Measurements from ENCODE around the gene CHD1L.
A peak's percentile ranks its signal among the peaks of the same experiment; 100 is the strongest.

The CHD1L gene

GRCh38 chr1:147264158-147264768 is 21.8 kb downstream of the CHD1L start:
- TF ChIP-seq, protein P1, sequence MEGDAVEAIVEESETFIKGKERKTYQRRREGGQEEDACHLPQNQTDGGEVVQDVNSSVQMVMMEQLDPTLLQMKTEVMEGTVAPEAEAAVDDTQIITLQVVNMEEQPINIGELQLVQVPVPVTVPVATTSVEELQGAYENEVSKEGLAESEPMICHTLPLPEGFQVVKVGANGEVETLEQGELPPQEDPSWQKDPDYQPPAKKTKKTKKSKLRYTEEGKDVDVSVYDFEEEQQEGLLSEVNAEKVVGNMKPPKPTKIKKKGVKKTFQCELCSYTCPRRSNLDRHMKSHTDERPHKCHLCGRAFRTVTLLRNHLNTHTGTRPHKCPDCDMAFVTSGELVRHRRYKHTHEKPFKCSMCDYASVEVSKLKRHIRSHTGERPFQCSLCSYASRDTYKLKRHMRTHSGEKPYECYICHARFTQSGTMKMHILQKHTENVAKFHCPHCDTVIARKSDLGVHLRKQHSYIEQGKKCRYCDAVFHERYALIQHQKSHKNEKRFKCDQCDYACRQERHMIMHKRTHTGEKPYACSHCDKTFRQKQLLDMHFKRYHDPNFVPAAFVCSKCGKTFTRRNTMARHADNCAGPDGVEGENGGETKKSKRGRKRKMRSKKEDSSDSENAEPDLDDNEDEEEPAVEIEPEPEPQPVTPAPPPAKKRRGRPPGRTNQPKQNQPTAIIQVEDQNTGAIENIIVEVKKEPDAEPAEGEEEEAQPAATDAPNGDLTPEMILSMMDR (conservative IDR thresholded peaks at IDR 0.05; ENCODE audit: low read depth) = no peak
- CTCF ChIA-PET = no interaction called here
- DNase-seq (ENCODE audit: low spot score) = peak; percentile 34
- POLR2A ChIA-PET (ENCODE audit: low non-redundant PET) = no interaction called here
- H3K27ac ChIP-seq = no peak overlapping the region

- H3K27ac ChIP-seq = no peak overlapping the region
- TF ChIP-seq, protein P1 (conservative IDR thresholded peaks at IDR 0.05; ENCODE audit: low read depth) = no peak
- no peak for DNase-seq (ENCODE audit: low spot score)
- ChIA-PET CTCF (no interaction called here), POLR2A (ENCODE audit: low non-redundant PET) (no interaction called here)
Measured at GRCh38 chr1:147266381-147266780, 23.9 kb downstream of the CHD1L start.

DNA sequence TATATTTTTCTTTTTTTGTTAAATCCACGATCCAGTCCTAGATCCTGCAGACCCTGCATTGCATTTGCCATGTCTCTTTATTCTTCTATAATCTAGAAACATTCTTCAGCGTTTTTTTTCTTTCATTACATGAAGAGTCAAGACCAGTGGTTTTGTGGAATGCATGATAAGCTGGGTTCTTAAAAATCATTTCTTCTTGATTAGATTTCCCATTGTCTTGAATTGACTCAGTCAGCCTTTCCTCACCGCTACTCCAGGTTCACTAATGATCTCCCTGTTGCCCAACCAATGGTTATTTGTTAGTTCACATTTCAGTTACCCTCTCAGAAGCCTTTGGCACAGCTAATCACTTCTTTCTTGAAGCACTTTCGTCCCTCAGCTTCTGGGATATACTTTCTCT is 25.2 kb downstream of the CHD1L start:
- CTCF ChIA-PET = no interaction called here
- POLR2A ChIA-PET (ENCODE audit: low non-redundant PET) = no interaction called here
- TF ChIP-seq, protein P1 (conservative IDR thresholded peaks at IDR 0.05; ENCODE audit: low read depth) = no peak
- no peak overlapping the region for H3K27ac ChIP-seq
- DNase-seq (ENCODE audit: low spot score) = no peak

GRCh38 chr1:147270721-147271120 is 28.2 kb downstream of the CHD1L start:
- CTCF ChIA-PET = interaction anchor here (2.4 kb wide), 1 partner anchor 119 kb away, joined by 7 read pairs; no protein-coding TSS in a partner anchor
- TF ChIP-seq, protein P1 (conservative IDR thresholded peaks at IDR 0.05; ENCODE audit: low read depth) = no peak
- H3K27ac ChIP-seq = no peak overlapping the region
- POLR2A ChIA-PET (ENCODE audit: low non-redundant PET) = no interaction called here
- no peak for DNase-seq (ENCODE audit: low spot score)

DNA sequence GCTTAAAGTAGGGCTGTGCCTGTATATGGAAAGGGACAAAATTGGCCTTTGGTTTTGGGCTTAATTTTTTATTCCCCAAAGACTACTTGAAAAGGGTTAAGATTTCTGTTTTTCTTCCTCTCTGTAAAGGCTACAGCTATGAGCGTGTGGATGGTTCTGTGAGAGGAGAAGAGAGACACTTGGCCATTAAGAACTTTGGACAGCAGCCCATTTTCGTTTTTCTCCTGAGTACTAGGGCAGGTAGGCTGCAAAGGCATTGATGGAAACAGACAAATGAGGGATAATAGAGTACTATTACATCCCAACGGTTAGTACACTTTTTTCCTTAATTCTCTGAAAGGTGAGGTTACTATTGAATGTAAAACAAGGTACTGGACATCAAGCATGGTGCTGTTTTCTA is 29.6 kb downstream of the CHD1L start:
- H3K27ac ChIP-seq = no peak overlapping the region
- no peak for DNase-seq (ENCODE audit: low spot score)
- ChIA-PET CTCF (interaction anchor here (0.6 to 4.5 kb wide), 2 partner anchors 117 to 1575 kb away, joined by 6 to 38 read pairs; no protein-coding TSS in a partner anchor), POLR2A (ENCODE audit: low non-redundant PET) (no interaction called here)
- TF ChIP-seq, protein P1 (conservative IDR thresholded peaks at IDR 0.05; ENCODE audit: low read depth) = no peak

GRCh38 chr1:147273409-147274336 is 31.2 kb downstream of the CHD1L start:
- peak; percentile 74 for DNase-seq (ENCODE audit: low spot score)
- TF ChIP-seq, protein P1 (conservative IDR thresholded peaks at IDR 0.05; ENCODE audit: low read depth) = peak; percentile 60
- ChIA-PET CTCF (interaction anchor here (0.5 to 4.5 kb wide), 13 partner anchors 9 to 628 kb away, joined by 3 to 38 read pairs (median 3); a partner anchor contains a TSS), POLR2A (ENCODE audit: low non-redundant PET) (no interaction called here)
- no peak overlapping the region for H3K27ac ChIP-seq
